BJ (cell line): ENCODE data around the gene ARID5A. TPM values are rescaled to one million over a fixed set of nuclear protein-coding genes. Genes with fewer than 3 reads are reported as not detected.

Experiments used
- CTCF ChIA-PET: fragments of 350-600 bp; formaldehyde crosslinking; extraction: SDS; loops from one replicate; lab custom pipeline; 2021; ENCODE audit warnings: antibody characterized with exemption, inconsistent platforms; lab: Yijun Ruan, JAX
- POLR2A ChIA-PET: fragments of 300-600 bp; sonication (Branson Sonifier 250); formaldehyde crosslinking; extraction: SDS; loops from one replicate; lab custom pipeline; 2021; ENCODE audit warnings: antibody characterized with exemption; lab: Charles Lee
- DNase-seq: peaks from one replicate; pipeline ENCODE4 v3.0.0-alpha.2; 2011; ENCODE audit warnings: low read depth
- H3K27me3 ChIP-seq: 2 replicates; pipeline ENCODE4 v1.6.0; 2011; ENCODE audit warnings: low read length; ENCODE audit not compliant: control insufficient read depth, insufficient read depth
- H3K36me3 ChIP-seq: 2 replicates; pipeline ENCODE4 v1.5.1; 2011; ENCODE audit warnings: low read length; ENCODE audit not compliant: control insufficient read depth, insufficient read depth
- H3K4me3 ChIP-seq: 2 replicates; pipeline ENCODE4 v1.5.1; 2011; ENCODE audit warnings: low read depth, mild to moderate bottlenecking, control low read depth, low read length
- CTCF ChIP-seq: IDR thresholded peaks from 2 replicates; pipeline ENCODE4 v1.5.1; 2011; ENCODE audit warnings: low read depth, mild to moderate bottlenecking, control low read depth, inconsistent platforms, low read length, moderate library complexity; ENCODE audit not compliant: insufficient read depth
- polyA plus RNA-seq: library from polyadenylated mRNA; depleted of rRNA; stranded (reverse); fragments of >200 nt; gene quantifications from 2 replicates; pipeline ENCODE4 v1.2.3, GENCODE V29; 2011

Gene ARID5A
- polyA plus RNA-seq, 1 experiment = 19.1 TPM

- Histone ChIP-seq H3K27me3 (no peaks in the 10 kb centered on the region), H3K4me3 (no peak overlapping the region), H3K36me3 (no peaks in the 10 kb centered on the region)
- no peak for TF ChIP-seq CTCF
- ChIA-PET CTCF (interaction anchor here (0.8 to 3.3 kb wide), 2 partner anchors 20 to 25 kb away, joined by 4 to 14 read pairs; no protein-coding TSS in a partner anchor), POLR2A (no interaction called here)
- DNase-seq = no peak
Measured at GRCh38 chr2:96530144-96530430, 6.5 kb upstream of the ARID5A start.

DNA sequence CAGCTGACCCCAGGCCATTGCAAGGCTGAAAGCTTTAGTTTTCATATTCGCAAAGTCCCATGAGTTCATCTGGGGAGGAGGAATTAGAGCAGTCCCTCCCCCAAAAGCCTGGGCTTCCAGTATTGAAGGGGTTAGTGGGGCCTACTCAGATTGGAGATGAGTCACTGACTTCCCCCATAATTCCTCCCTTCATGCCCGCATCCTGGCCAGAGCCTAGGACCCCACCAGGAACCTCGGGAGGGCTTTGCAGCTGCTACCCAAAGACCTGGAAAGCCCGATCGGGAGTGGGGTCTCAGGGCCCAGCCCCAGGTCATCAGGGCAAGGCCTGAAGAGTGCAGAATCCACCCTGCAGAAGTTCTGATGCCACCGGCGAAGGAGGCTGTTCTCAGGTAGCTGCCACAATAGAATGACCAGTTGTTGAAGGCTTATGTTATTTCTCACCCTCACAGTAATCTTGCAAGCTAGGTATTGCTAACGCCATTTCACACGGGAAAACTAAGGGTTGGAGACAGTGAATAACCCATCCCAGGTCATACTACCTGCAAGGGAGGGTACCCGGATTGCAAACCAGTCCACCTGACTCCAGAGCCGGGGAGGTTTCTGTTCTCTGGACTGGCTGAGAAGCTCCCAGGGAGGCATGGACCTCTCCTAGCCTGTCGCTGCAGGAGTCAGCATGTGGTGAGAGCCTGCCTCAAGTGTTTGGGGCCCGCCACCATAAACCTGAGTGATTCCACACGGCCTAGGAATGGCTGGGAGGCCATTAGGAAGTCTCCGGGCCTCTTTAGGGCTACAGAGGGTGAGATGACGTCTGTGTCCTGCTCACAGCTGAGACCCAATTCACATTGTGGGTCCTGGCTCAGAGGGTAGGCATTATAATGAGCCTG lies 5.8 kb upstream of the ARID5A start:
- no peak for TF ChIP-seq CTCF
- Histone ChIP-seq H3K27me3 (no peaks in the 10 kb centered on the region), H3K4me3 (no peak overlapping the region), H3K36me3 (no peaks in the 10 kb centered on the region)
- ChIA-PET CTCF (interaction anchor here (0.8 to 4.9 kb wide), 4 partner anchors 17 to 124 kb away, joined by 3 to 20 read pairs (median 11); no protein-coding TSS in a partner anchor), POLR2A (no interaction called here)
- DNase-seq = no peak

- ChIA-PET POLR2A (no interaction called here), CTCF (interaction anchor here (0.8 to 4.9 kb wide), 4 partner anchors 17 to 124 kb away, joined by 3 to 20 read pairs (median 11); no protein-coding TSS in a partner anchor)
- TF ChIP-seq CTCF = no peak
- H3K36me3 ChIP-seq = no peaks in the 10 kb centered on the region
- no peak for DNase-seq
- no peak overlapping the region for H3K4me3 ChIP-seq
- no peaks in the 10 kb centered on the region for H3K27me3 ChIP-seq
Measured at GRCh38 chr2:96531366-96531765, 5.2 kb upstream of the ARID5A start.

GRCh38 chr2:96531872-96532505 lies 4.6 kb upstream of the ARID5A start:
- CTCF ChIA-PET = interaction anchor here (0.6 to 4.9 kb wide), 4 partner anchors 16 to 284 kb away, joined by 3 to 20 read pairs (median 11); no protein-coding TSS in a partner anchor
- H3K4me3 ChIP-seq = 0 out of 2 replicates have a peak overlapping the region, but pooled peaks have one; percentile 10
- POLR2A ChIA-PET = interaction anchor here (0.6 kb wide), 1 partner anchor 359 kb away, joined by 4 read pairs; no protein-coding TSS in a partner anchor

More at GRCh38 chr2:96531872-96532505, 4.6 kb upstream of the ARID5A start:
- no peaks in the 10 kb centered on the region for H3K36me3 ChIP-seq
- H3K27me3 ChIP-seq = no peaks in the 10 kb centered on the region
- peak; percentile 99 for DNase-seq
- no peak for TF ChIP-seq CTCF
